Neuronal stem cell (in vitro differentiated cells): ENCODE results near the gene MAP7D2.

Experiments
- DNase-seq: peaks from one replicate; pipeline ENCODE4 v3.0.0-alpha.2; 2013; ENCODE audit warnings: low spot score
- H2AFZ ChIP-seq: one replicate; pipeline ENCODE4 v1.6.1; 2013; ENCODE audit warnings: mild to moderate bottlenecking, low read length, inconsistent platforms
- H2AK5ac ChIP-seq: 2 replicates; pipeline ENCODE4 v1.6.1; 2013; ENCODE audit warnings: low read depth, mild to moderate bottlenecking, inconsistent platforms, low read length, moderate library complexity, mixed read lengths
- H2BK120ac ChIP-seq: 2 replicates; pipeline ENCODE4 v1.6.1; 2013; ENCODE audit warnings: low read depth, mild to moderate bottlenecking, inconsistent platforms, low read length, moderate library complexity, mixed read lengths
- H2BK12ac ChIP-seq: one replicate; pipeline ENCODE4 v1.6.1; 2013; ENCODE audit warnings: low read length, inconsistent platforms
- H2BK15ac ChIP-seq: 2 replicates; pipeline ENCODE4 v1.6.1; 2013; ENCODE audit warnings: mild to moderate bottlenecking, low read length, inconsistent platforms, mixed read lengths
- H2BK5ac ChIP-seq: one replicate; pipeline ENCODE4 v1.6.1; 2013; ENCODE audit warnings: inconsistent platforms, mild to moderate bottlenecking, low read length, moderate library complexity
- H3K14ac ChIP-seq: one replicate; pipeline ENCODE4 v1.6.1; 2013; ENCODE audit warnings: low read length, inconsistent platforms
- H3K18ac ChIP-seq: 2 replicates; pipeline ENCODE4 v1.6.1; 2013; ENCODE audit warnings: low read length, inconsistent platforms
- H3K23ac ChIP-seq: 2 replicates; pipeline ENCODE4 v1.6.1; 2013; ENCODE audit warnings: low read depth, mild to moderate bottlenecking, mixed read lengths, low read length, inconsistent platforms; ENCODE audit not compliant: poor library complexity
- H3K27ac ChIP-seq: replicated peaks from 3 replicates; pipeline ENCODE4 v1.5.1; 2013; ENCODE audit warnings: low read length, inconsistent platforms
- H3K27me3 ChIP-seq, 3 experiments: 2 replicates each; pipeline ENCODE4 v1.6.1; 2013; ENCODE audit warnings: low read length in 3 of 3, mild to moderate bottlenecking in 2 of 3, inconsistent platforms in 1 of 3, low read depth in 1 of 3, mixed read lengths in 1 of 3, moderate library complexity in 1 of 3; ENCODE audit not compliant: control insufficient read depth in 3 of 3, insufficient read depth in 3 of 3
- H3K36me3 ChIP-seq, 2 donors: replicated peaks in 1 of 2; 2 replicates each; pipeline ENCODE4 v1.6.1; 2013; ENCODE audit warnings: low read length in 2 of 2; ENCODE audit not compliant: control insufficient read depth in 2 of 2, insufficient read depth in 2 of 2
- H3K4ac ChIP-seq: 2 replicates; pipeline ENCODE4 v1.6.1; 2013; ENCODE audit warnings: inconsistent platforms, mild to moderate bottlenecking, low read length, moderate library complexity
- H3K4me1 ChIP-seq, 2 donors: 1 replicate in 1 of 2; 2 replicates in 1 of 2; pipeline ENCODE4 v1.6.1; 2013; ENCODE audit warnings: low read length in 2 of 2, low read depth in 1 of 2; ENCODE audit not compliant: control insufficient read depth in 2 of 2, insufficient read depth in 1 of 2
- H3K4me2 ChIP-seq: one replicate; pipeline ENCODE4 v1.6.1; 2013; ENCODE audit warnings: mild to moderate bottlenecking, low read length, inconsistent platforms; ENCODE audit not compliant: insufficient read depth, poor library complexity, severe bottlenecking
- H3K4me3 ChIP-seq, 2 donors: 2 replicates each; pipeline ENCODE4 v1.5.1; 2013; ENCODE audit warnings: low read length in 2 of 2, mild to moderate bottlenecking in 2 of 2, inconsistent platforms in 1 of 2, moderate library complexity in 1 of 2
- H3K79me1 ChIP-seq: one replicate; pipeline ENCODE4 v1.6.1; 2013; ENCODE audit warnings: low read depth, mild to moderate bottlenecking, inconsistent platforms, low read length, moderate library complexity
- H3K9ac ChIP-seq: one replicate; pipeline ENCODE4 v1.6.1; 2013; ENCODE audit warnings: mild to moderate bottlenecking, low read depth, low read length, inconsistent platforms; ENCODE audit not compliant: poor library complexity
- H3K9me3 ChIP-seq, 2 donors: replicated peaks in 1 of 2; 2 replicates each; pipeline versions ENCODE3 to v1.6.1; 2013; ENCODE audit warnings: low read length in 2 of 2, mild to moderate bottlenecking in 2 of 2, inconsistent platforms in 1 of 2, low read depth in 1 of 2, mixed read lengths in 1 of 2, moderate library complexity in 1 of 2; ENCODE audit not compliant: control insufficient read depth in 2 of 2, insufficient read depth in 1 of 2
- H4K8ac ChIP-seq: one replicate; pipeline ENCODE4 v1.6.1; 2013; ENCODE audit warnings: low read depth, mild to moderate bottlenecking, inconsistent platforms, low read length, moderate library complexity
- H4K91ac ChIP-seq: one replicate; pipeline ENCODE4 v1.6.1; 2013; ENCODE audit warnings: low read length, low read depth, mild to moderate bottlenecking, inconsistent platforms; ENCODE audit not compliant: poor library complexity
- WGBS, 2 donors: extraction: QIAGEN DNeasy Blood & Tissue Kit; methylation state at CpG; one replicate each; pipeline ENCODE4 v1.1.7; 2013; ENCODE audit warnings: missing lambda C conversion rate in 2 of 2, mixed read lengths in 1 of 2; ENCODE audit not compliant: insufficient read length in 2 of 2, insufficient replicate concordance in 1 of 2; ENCODE audit errors: extremely low coverage in 2 of 2; 5-methylcytosine and 5-hydroxymethylcytosine counted together

The MAP7D2 gene

DNA sequence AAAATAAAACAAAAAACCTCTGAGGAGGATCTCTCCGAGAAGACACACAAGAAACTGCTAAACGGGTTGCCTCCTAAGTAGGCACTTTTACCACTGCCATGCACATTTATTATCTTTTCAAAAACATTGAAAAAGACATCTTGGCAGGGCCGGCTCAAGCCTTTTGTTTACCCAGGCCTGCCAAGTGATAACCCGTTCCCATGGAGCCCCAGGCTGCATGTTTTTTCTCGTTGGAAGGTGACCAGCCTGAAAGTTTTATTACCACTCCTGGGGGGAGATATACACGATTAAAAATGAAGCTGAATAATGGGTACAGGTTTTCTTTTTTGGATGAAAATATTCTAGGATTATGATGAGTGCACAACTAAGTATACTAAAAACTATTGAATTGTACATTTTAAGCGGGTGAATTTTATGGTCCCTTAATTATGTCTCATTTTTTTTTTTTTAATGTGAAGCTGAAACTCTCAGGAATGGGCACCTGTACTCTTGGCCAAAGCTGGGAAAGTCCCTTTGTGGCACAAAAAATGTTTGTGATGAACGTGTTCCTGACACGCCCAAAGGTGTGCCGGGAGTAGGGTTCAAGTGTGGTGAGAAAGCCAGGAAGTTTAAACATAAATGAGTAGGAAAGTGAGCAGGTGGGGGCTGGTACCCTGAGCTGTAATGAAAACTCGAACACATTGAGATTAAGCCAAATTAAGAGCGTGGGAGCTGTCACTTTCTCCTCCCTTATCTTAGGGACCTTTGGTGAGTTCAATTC, 1.5 kb upstream of the MAP7D2 start:
- whole genome bisulfite sequencing, 2 donors, result no CpG with 5 or more reads among the region's 12 CpGs
- Histone ChIP-seq H3K4ac (no peak overlapping the region), H3K36me3 (no peaks in the 10 kb centered on the region), H3K18ac (no peak overlapping the region), H3K4me3 (no peak overlapping the region), H2BK5ac (no peak overlapping the region), H3K27ac (no peak overlapping the region), H2BK12ac (no peak overlapping the region), H3K79me1 (no peaks in the 10 kb centered on the region), H3K27me3 (peaks cover 0 to 18% (median 13%) of the 10 kb centered on the region in 3 experiments), H3K9ac (no peak overlapping the region), H2BK120ac (no peak overlapping the region), H3K14ac (no peak overlapping the region), H3K4me1 (peaks cover 3 to 4% of the 10 kb centered on the region in 2 donors), H2BK15ac (no peak overlapping the region), H2AFZ (no peak overlapping the region), H3K9me3 (peaks cover 0 to 9% of the 10 kb centered on the region in 2 donors), H4K8ac (no peak overlapping the region), H3K4me2 (no peak overlapping the region), H2AK5ac (no peak overlapping the region), H4K91ac (no peak overlapping the region), H3K23ac (no peak overlapping the region)
- no peak for DNase-seq

DNA sequence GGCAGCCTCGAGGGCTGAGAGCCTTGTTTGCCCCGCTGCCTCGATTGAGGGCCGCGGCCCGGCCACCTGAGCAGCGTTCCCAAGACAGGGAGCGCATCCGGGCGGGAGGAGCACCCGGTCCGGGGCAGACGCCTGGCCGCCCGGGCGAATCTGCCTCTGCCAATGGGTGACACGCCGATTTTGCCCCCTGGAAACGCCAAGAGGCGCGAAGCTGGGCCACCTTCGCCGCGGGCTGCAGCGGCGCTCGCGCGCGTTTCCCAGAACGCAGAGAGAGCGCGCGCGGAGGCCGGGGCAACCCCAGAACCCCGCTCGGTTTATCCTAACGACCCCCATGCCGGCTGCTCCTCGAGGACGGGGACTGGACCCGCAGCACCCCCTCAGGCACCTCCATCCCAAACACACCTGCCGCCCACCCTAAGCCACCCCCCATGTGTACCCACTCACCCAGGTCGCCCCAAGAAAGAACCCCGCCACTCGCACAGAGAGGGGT, 575 bp downstream of the MAP7D2 start:
- no peak overlapping the region for H3K4ac ChIP-seq
- peak overlapping the region; percentile 35 for H3K18ac ChIP-seq
- H2BK12ac ChIP-seq, result no peak overlapping the region
- H3K4me2 ChIP-seq, result peak overlapping the region; percentile 77
- no peak overlapping the region for H3K27ac ChIP-seq
- no peak overlapping the region for H2BK120ac ChIP-seq
- no peaks in the 10 kb centered on the region for H3K36me3 ChIP-seq
- H2BK15ac ChIP-seq, result no peak overlapping the region
- H2AFZ ChIP-seq, result peak overlapping the region; percentile 84
- H3K27me3 ChIP-seq, result peaks cover 0 to 20% (median 13%) of the 10 kb centered on the region in 3 experiments
- peak overlapping the region; percentile 17 for H4K8ac ChIP-seq
- H3K4me3 ChIP-seq, result peak overlapping the region; percentile 9 to 76
- H3K4me1 ChIP-seq, result peaks cover 3 to 4% of the 10 kb centered on the region in 2 donors
- H2BK5ac ChIP-seq, result no peak overlapping the region
- H3K79me1 ChIP-seq, result no peaks in the 10 kb centered on the region
- no peak overlapping the region for H4K91ac ChIP-seq
- no peak overlapping the region for H2AK5ac ChIP-seq
- WGBS, 2 donors, result no CpG with 5 or more reads among the region's 47 CpGs
- H3K14ac ChIP-seq, result no peak overlapping the region
- no peak overlapping the region for H3K23ac ChIP-seq
- DNase-seq, result no peak
- peaks cover 0 to 9% of the 10 kb centered on the region in 2 donors for H3K9me3 ChIP-seq
- H3K9ac ChIP-seq, result no peak overlapping the region

DNA sequence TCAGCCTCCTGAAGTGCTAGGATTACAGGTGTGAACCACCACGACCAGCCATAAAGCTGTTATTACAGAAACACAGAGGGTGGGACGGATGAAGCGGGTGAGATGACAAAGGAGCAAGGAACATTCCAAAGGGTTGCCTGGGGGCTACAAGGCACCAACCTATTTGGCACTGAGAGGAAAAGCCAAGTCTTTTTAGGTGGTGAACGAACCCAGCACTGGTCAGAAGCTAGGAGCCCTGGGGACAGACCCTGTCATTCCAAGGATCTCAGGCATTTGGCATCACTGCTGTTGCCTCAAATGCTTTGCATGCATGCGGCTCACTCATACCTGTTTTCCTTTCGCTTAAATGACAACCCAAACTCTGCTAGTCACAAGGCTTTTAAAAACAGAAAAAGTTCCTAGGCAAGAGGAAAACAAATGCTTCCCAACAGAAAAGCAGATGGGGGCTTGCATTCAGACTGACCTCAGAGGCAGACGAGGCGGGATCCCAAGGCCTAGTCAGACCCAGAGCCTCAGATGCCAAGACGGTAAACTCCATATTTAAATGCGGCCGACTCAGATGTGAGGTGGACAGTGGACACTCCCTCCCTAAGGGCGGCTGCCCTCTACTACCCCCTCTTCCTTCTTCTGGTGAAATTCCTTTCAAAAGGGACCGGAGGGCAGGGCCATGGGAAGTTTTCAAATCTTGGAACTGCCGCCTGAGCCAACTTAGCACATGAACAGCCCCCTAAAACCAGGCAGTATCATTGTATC, 4.5 kb downstream of the MAP7D2 start:
- Histone ChIP-seq H4K91ac (no peak overlapping the region), H3K4me1 (peaks cover 3 to 4% of the 10 kb centered on the region in 2 donors), H2AFZ (no peak overlapping the region), H3K4me2 (no peak overlapping the region), H3K27ac (no peak overlapping the region), H2BK15ac (no peak overlapping the region), H2BK5ac (no peak overlapping the region), H3K23ac (no peak overlapping the region), H4K8ac (no peak overlapping the region), H3K36me3 (no peaks in the 10 kb centered on the region), H2BK120ac (no peak overlapping the region), H3K4me3 (no peak overlapping the region), H3K9me3 (peaks cover 0 to 5% of the 10 kb centered on the region in 2 donors), H3K4ac (no peak overlapping the region), H3K9ac (no peak overlapping the region), H2BK12ac (no peak overlapping the region), H3K27me3 (peaks cover 0 to 22% (median 12%) of the 10 kb centered on the region in 3 experiments), H2AK5ac (no peak overlapping the region), H3K79me1 (no peaks in the 10 kb centered on the region), H3K18ac (no peak overlapping the region), H3K14ac (no peak overlapping the region)
- WGBS, 2 donors, result no CpG with 5 or more reads among the region's 14 CpGs
- DNase-seq, result no peak

DNA sequence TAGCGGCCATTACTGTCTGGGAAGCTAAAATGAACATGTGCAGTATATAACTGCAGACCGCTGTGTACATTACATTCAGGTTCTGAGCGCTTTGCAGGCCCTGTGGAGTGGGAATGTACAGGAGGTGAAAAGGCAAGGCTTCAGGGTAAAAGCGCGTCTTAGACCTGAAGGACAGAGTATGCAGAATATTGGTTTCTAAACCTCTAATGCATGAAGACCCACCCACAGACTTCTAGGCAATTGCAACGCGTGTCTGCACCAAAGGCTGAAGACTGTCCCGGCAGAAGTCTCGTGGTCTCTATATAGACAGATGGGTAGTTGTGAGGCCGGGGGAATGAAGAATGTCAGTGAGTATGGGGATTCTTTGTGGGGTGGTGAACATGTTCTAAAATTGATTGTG, 5.4 kb downstream of the MAP7D2 start:
- H3K9me3 ChIP-seq, result no peaks in the 10 kb centered on the region
- H3K4me1 ChIP-seq, result peaks cover 0 to 4% of the 10 kb centered on the region in 2 donors
- no peak overlapping the region for H2AK5ac ChIP-seq
- H2BK12ac ChIP-seq, result no peak overlapping the region
- no CpG with 5 or more reads among the region's 10 CpGs for WGBS, 2 donors
- no peak overlapping the region for H3K23ac ChIP-seq
- no peak overlapping the region for H2BK15ac ChIP-seq
- H3K4me3 ChIP-seq, result no peak overlapping the region
- no peak for DNase-seq
- H3K27me3 ChIP-seq, result peaks cover 0 to 18% (median 4%) of the 10 kb centered on the region in 3 experiments
- no peak overlapping the region for H3K14ac ChIP-seq
- no peak overlapping the region for H3K4ac ChIP-seq
- no peak overlapping the region for H3K4me2 ChIP-seq
- no peak overlapping the region for H3K18ac ChIP-seq
- no peaks in the 10 kb centered on the region for H3K36me3 ChIP-seq
- H3K9ac ChIP-seq, result no peak overlapping the region
- no peaks in the 10 kb centered on the region for H3K79me1 ChIP-seq
- H3K27ac ChIP-seq, result no peak overlapping the region
- no peak overlapping the region for H2AFZ ChIP-seq
- no peak overlapping the region for H4K8ac ChIP-seq
- H4K91ac ChIP-seq, result no peak overlapping the region
- no peak overlapping the region for H2BK120ac ChIP-seq
- no peak overlapping the region for H2BK5ac ChIP-seq
